ENCODE results near the gene ITGA11. TPM values are rescaled to one million over a fixed set of nuclear protein-coding genes. Genes with fewer than 3 reads are reported as not detected.

ITGA11 gene
- total RNA-seq, 2 donors from 2014 or later = 0.99 to 1.0 TPM

DNA sequence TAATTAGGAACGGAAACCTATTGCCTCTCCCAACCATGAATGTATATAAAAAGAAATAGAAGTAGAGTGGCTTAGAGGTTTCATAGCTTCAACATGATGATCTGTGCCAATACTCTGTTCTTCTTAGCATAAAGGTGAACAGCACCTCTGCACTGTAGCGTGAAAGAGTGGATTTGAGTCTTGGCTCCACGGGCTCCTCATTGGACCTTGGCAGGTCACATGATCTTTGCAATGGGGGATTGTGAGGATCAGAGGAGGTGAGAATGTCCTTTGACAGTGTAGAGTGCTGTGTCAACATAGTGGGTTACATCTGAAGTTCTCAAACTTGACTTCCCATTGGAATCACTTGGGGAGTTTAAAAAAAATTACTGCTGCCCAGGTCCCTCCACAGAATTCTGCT is 103.0 kb downstream of the ITGA11 start:
- Histone ChIP-seq H3K4me3 (no peak overlapping the region), H3K36me3 (replicated peaks in 1 of 2; ENCODE audit: insufficient read depth in 1 of 2, low read depth in 2 of 2) (no peaks in the 10 kb centered on the region), H3K9me3 (no peaks in the 10 kb centered on the region), H3K27ac (no peak overlapping the region), H3K4me1 (peaks cover 6% of the 10 kb centered on the region), H3K27me3 (no peaks in the 10 kb centered on the region)
- intact Hi-C loops (cut with DNase I) = no loop called here
- ATAC-seq = no peak
- WGBS, 2 donors = 84 to 87% methylated on average over 3 of the region's 3 CpGs
- no peak for DNase-seq
- TF ChIP-seq, protein P1, sequence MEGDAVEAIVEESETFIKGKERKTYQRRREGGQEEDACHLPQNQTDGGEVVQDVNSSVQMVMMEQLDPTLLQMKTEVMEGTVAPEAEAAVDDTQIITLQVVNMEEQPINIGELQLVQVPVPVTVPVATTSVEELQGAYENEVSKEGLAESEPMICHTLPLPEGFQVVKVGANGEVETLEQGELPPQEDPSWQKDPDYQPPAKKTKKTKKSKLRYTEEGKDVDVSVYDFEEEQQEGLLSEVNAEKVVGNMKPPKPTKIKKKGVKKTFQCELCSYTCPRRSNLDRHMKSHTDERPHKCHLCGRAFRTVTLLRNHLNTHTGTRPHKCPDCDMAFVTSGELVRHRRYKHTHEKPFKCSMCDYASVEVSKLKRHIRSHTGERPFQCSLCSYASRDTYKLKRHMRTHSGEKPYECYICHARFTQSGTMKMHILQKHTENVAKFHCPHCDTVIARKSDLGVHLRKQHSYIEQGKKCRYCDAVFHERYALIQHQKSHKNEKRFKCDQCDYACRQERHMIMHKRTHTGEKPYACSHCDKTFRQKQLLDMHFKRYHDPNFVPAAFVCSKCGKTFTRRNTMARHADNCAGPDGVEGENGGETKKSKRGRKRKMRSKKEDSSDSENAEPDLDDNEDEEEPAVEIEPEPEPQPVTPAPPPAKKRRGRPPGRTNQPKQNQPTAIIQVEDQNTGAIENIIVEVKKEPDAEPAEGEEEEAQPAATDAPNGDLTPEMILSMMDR (IDR thresholded peaks at IDR 0.05) = no peak
- TF ChIP-seq POLR2A (IDR thresholded peaks at IDR 0.05) = no peak

GRCh38 chr15:68328443-68328842 is 103.5 kb downstream of the ITGA11 start:
- Histone ChIP-seq H3K4me1 (peaks cover under 1% of the 10 kb centered on the region), H3K27me3 (no peaks in the 10 kb centered on the region), H3K27ac (no peak overlapping the region), H3K4me3 (no peak overlapping the region), H3K36me3 (replicated peaks in 1 of 2; ENCODE audit: insufficient read depth in 1 of 2, low read depth in 2 of 2) (no peaks in the 10 kb centered on the region), H3K9me3 (no peaks in the 10 kb centered on the region)
- ATAC-seq = no peak
- intact Hi-C loops (cut with DNase I) = no loop called here
- TF ChIP-seq, protein P1 (IDR thresholded peaks at IDR 0.05) = no peak
- no peak for TF ChIP-seq POLR2A (IDR thresholded peaks at IDR 0.05)
- DNase-seq = no peak
- 63 to 83% methylated on average over 8 of the region's 8 CpGs for WGBS, 2 donors

DNA sequence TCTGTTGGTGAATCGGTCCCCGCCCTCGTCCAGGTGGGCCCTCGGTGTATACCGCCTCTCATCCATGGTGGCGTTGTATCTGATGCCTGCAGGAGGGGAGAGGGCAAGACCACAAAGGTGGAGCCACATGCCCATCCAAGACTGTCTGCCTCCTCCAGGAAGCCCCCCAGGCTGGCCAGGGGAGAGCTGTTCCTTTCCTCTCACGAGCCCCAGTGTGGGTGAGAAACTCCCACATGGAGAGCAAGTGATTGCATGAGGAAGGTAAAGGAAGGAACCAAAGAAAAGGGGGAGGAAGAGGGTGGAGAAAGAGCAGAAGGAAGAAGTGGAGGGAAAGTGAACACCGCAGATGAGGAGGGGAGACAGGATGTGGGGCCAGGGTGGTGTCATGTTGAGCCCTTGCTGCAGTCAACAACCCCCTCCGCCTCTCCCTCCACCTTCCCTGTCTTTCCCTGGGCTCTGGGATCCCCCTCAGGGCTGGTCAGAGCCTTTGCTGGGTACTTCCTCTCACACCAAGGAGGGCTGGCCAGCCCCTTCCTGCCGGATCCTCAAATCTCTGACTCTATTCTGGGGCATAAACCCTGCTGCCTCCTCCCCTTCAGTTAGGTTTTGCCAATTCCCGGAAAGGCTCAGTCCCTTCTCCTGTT is 105.1 kb downstream of the ITGA11 start:
- ATAC-seq (no peak), DNase-seq (no peak)
- intact Hi-C loops (cut with DNase I) = no loop called here
- H3K36me3 ChIP-seq (replicated peaks in 1 of 2; ENCODE audit: insufficient read depth in 1 of 2, low read depth in 2 of 2) = no peaks in the 10 kb centered on the region
- no peaks in the 10 kb centered on the region for H3K27me3 ChIP-seq
- no peak for TF ChIP-seq POLR2A (IDR thresholded peaks at IDR 0.05)
- TF ChIP-seq, protein P1 (IDR thresholded peaks at IDR 0.05) = no peak
- H3K4me3 ChIP-seq = no peak overlapping the region
- no peaks in the 10 kb centered on the region for H3K9me3 ChIP-seq
- H3K4me1 ChIP-seq = no peaks in the 10 kb centered on the region
- 65% methylated on average over 5 to 11 of the region's 11 CpGs for WGBS, 2 donors
- no peak overlapping the region for H3K27ac ChIP-seq

DNA sequence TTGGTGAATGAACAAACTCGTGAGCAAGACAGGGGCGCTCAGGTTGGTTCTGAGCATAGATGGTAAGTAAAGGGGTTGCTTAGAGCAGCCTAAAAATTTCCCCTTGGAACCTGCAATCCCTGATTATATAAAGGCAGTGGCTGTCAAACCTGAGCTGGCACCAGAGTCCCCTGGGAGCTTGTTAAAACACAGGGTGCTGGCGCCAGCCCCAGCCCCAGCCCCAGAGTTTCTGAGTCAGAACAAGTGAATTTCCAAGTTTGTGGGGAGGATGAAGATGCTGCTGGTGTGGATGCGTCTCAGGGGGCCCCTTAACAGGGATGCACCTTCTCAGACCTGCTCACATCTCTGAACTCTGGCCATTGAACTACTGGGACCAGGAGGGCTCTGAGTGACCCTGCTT is 106.2 kb downstream of the ITGA11 start:
- Histone ChIP-seq H3K36me3 (replicated peaks in 1 of 2; ENCODE audit: insufficient read depth in 1 of 2, low read depth in 2 of 2) (no peaks in the 10 kb centered on the region), H3K27ac (no peak overlapping the region), H3K4me3 (no peak overlapping the region), H3K9me3 (no peaks in the 10 kb centered on the region), H3K27me3 (no peaks in the 10 kb centered on the region), H3K4me1 (no peaks in the 10 kb centered on the region)
- intact Hi-C loops (cut with DNase I) = no loop called here
- no peak for DNase-seq
- TF ChIP-seq POLR2A (IDR thresholded peaks at IDR 0.05) = no peak
- TF ChIP-seq, protein P1 (IDR thresholded peaks at IDR 0.05) = no peak
- 47 to 72% methylated on average over 4 of the region's 4 CpGs for WGBS, 2 donors
- ATAC-seq = no peak

DNA sequence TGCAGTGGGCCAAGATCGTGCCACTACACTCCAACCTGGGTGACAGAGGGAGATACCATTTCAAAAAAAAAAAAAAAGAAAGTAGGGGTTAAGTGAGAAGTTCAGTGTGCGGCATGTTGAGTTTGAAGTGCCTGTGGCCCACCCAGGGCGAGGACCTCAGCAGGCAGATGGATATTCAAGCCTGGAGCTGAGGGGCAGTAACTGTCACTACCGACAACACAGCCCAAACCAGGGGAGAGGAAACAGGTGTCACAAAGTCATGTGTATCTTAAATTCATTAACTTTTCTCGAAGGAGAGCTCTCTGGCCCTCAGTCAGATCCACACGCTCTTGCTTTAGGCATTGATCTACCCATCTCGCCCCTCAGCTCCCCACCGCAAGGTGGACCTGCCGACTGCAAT is 109.2 kb downstream of the ITGA11 start:
- Histone ChIP-seq H3K9me3 (no peaks in the 10 kb centered on the region), H3K4me1 (no peaks in the 10 kb centered on the region), H3K27ac (no peak overlapping the region), H3K4me3 (no peak overlapping the region), H3K36me3 (replicated peaks in 1 of 2; ENCODE audit: insufficient read depth in 1 of 2, low read depth in 2 of 2) (no peaks in the 10 kb centered on the region), H3K27me3 (no peaks in the 10 kb centered on the region)
- TF ChIP-seq, protein P1 (IDR thresholded peaks at IDR 0.05) = no peak
- no peak for TF ChIP-seq POLR2A (IDR thresholded peaks at IDR 0.05)
- 60 to 72% methylated on average over 8 to 9 of the region's 9 CpGs for WGBS, 2 donors
- DNase-seq (no peak), ATAC-seq (no peak)
- intact Hi-C loops (cut with DNase I) = no loop called here
